Measurements from ENCODE around the gene ACTRT1.

DNA sequence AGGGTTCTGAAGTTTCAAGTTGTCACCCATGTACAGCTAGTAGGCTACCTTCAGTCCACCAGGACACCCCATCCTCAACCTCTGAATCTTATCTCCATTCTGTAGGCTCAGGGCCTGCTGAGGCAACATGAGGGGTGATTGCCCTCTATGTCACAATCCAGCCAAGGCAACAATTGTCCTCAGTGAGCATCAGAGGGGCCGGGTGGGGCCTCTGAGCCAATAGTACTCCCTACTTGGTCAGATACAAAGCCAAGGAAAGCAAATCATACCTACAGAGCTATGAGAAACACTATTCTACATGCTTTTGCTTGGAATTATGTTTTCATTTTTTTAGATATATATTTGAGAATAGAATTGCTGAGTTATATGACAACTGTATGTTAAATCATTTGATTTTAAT lies at the start of gene ACTRT1:
- TF ChIP-seq CTCF (IDR thresholded peaks at IDR 0.05) (no peak), EZH2 (IDR thresholded peaks at IDR 0.05) (no peak), EZH2phosphoT487 (IDR thresholded peaks at IDR 0.05) (no peak)

Measured in neural progenitor cell (in vitro differentiated cells).